Lung microvascular endothelial cell (primary cell): ENCODE measurements around the gene CGNL1. TPM values are rescaled to one million over a fixed set of nuclear protein-coding genes. Genes with fewer than 3 reads are reported as not detected.

Experiments
- DNase-seq, 2 donors: peaks; one replicate each; pipeline versions ENCODE4 v3.0.0 to v3.0.0-alpha.2; 2010; ENCODE audit warnings: low read depth in 2 of 2
- total RNA-seq: library from RNA; depleted of rRNA; stranded (reverse); fragments of >200 nt; gene quantifications from 2 replicates; pipeline ENCODE4 v1.2.1, GENCODE V29; 2014

CGNL1 gene, protein sequence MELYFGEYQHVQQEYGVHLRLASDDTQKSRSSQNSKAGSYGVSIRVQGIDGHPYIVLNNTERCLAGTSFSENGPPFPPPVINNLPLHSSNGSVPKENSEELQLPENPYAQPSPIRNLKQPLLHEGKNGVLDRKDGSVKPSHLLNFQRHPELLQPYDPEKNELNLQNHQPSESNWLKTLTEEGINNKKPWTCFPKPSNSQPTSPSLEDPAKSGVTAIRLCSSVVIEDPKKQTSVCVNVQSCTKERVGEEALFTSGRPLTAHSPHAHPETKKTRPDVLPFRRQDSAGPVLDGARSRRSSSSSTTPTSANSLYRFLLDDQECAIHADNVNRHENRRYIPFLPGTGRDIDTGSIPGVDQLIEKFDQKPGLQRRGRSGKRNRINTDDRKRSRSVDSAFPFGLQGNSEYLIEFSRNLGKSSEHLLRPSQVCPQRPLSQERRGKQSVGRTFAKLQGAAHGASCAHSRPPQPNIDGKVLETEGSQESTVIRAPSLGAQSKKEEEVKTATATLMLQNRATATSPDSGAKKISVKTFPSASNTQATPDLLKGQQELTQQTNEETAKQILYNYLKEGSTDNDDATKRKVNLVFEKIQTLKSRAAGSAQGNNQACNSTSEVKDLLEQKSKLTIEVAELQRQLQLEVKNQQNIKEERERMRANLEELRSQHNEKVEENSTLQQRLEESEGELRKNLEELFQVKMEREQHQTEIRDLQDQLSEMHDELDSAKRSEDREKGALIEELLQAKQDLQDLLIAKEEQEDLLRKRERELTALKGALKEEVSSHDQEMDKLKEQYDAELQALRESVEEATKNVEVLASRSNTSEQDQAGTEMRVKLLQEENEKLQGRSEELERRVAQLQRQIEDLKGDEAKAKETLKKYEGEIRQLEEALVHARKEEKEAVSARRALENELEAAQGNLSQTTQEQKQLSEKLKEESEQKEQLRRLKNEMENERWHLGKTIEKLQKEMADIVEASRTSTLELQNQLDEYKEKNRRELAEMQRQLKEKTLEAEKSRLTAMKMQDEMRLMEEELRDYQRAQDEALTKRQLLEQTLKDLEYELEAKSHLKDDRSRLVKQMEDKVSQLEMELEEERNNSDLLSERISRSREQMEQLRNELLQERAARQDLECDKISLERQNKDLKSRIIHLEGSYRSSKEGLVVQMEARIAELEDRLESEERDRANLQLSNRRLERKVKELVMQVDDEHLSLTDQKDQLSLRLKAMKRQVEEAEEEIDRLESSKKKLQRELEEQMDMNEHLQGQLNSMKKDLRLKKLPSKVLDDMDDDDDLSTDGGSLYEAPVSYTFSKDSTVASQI
- 17.9 and 38.3 TPM in 2 replicates for total RNA-seq

DNA sequence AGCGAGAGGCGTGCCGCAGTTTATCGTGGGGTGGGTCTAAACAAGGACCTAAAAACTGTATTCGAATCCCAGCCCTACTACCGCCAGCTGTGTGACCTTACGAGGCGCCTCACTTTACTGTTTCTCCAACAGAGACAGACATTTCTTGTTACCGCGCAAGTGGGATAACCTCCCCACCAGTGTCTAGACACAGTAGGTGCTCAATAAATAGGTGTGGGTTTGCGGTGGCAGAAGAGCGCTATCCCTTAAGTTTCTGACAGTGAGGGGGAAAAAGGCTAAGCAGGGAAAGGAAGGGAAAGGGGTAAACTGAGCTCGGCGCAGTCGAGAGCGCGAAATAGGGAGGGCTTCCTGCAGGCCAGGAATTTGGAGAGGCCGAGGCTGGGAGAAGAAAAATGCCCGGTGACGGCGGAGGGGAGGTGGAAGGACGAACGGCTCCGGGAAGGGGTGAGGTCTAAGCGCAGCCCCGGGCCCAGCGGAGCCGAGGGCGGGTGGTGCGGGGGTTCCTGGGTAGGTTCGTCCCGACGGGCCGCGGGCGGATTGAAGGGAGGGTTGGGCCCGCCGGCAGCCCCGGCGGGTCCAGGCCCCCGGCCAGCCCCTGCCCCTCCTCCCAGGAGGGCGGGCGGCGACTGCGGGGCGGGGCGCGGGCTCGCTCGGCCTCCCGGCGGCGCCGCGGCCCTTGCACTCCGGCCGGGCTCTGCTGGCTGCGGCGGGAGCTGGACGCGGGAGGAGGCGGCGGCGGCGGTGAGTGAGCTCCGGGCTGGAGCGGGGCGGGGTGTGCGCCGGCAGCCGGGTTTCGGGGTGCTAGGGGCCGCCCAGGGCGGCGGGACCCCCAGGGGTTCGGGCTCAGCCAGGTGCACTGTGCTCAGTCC lies at the start of gene CGNL1:
Gene CGNL1, plus strand, starts transcription at position 679 of the 869 bp plus-strand sequence. CDS start 61,495 bp downstream, outside the sequence.
- DNase-seq, result peak; percentile 46 to 59

DNA sequence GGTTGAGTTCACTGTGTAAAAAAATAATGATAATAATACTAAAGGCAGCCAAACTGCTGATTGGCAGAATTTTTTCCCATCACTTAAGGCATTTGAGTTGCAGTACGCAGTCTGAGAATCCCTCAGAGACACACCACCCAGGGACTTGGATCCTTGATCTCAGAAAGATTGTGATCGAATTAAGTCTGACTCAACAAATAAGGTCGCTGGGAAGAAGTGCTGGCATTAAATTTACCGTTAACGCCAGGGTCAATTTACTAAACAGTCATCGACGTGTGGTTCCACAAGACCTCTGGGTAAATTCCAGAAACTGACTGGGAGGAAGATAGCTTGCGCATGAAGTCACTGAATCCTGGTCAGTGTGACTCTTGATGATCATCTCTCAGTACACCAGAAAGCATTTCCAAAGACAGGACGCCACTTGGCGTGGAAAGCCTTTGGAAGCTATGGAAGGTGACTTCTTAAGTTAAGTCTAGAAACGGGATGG lies 48.3 kb upstream of the CGNL1 start:
- no peak for DNase-seq

DNA sequence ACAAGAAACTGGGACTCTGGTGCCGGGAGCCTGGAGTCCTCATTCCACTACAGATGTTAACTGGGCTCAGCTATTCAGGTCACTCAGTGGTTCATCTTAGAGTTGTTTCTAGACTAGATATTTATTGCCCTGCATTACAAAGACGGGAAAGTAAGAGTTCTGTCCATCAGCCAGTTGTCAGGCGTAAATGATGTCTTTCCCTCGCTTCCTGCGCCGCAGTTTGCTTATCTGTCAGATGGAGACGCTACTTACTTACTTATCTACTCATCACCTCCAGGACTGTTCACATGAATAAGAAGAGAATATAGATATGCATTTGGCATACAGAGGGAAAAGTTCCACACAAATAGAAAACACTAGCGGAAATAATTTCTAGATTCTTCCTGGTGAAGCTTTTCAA lies 47.8 kb upstream of the CGNL1 start:
- no peak for DNase-seq

DNA sequence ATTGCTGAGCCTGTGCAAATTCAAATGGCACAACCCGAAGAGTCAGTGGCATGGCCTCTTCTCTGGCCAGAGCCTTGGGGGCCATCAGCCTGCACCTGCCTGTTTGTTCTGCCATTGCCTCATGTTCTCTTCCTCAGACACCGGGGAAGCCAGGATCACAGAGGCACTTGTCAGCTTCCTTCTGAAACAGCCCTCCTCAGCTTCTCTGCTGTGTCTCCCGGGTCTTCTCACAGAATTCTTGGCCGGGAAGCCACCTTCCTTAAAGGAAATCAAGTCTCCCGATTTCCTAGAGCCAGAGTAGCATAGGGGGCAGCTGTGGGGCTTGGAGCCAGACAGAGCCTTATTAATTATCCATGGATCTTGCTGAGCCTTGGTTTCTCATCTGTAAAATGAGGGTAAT lies 47.4 kb upstream of the CGNL1 start:
- DNase-seq, result no peak

DNA sequence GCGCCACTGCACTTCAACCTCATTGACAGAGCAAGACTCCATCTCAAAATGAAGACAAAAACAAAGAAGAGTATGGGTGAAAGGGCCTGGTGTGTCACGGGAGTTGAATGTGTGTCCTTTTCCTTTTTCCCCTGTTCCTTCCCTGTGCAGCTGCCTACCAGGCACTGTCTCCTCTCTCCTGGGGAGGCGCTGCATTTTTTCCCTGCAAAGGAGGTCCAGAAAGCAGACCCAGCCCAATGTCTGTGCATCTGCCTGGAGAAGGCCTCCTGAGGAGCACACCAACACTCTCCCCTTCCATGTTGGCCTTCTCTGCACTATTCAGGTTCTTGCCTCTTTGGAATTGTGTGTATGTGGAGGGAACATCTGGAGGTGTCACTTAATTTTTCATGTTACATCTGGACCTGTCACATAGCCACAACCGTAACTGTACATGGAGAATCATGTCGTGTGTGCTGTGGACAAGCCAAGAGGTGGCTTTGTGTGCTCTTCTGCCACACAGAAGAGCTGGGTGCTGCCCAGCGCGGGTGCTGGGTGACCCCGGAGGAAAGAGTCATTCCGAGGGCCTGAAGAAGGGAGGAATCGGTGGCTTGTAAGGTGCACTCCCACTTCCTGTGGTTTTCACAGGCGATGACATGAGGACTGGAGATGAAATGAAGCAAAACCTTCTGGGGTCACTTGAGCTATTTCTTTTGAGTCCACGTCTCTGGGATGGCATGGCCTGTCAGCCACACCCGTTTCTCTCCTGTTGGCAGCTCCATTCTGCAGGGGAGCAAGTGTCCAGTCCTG lies 46.5 kb upstream of the CGNL1 start:
- DNase-seq, result no peak

DNA sequence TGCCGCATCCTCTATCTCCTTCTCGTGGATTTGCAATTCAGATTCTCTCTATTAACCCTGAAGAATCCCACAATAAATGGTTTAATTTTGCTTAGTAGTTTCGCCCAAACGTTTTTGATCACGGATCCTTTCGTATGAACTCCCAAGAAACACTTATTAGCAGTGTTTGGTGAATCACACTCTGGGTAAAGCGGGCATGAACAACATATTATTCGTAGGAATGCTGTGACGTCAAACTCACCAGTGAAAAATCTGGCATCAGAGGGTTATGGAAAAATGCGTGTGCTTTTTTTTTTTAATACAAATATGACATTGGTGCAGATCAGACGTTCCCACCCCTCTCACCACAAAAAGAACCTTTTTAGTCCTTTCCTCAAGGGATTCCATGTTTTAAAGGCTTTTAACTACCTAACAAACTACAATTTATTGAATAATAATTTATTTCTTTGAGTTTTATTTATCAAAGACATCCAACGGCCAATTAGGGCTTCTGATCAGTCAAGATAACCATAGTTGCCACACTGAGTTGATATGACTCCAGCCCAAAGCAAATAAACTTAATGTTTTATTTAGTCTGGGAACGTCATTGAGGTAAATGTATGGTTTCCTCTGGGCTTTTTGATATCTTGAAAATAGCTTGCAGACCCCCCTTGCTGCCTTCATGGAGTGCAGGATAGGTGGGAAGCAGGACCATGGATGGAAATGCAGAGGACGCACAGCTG lies 45.5 kb upstream of the CGNL1 start:
- DNase-seq, result no peak

DNA sequence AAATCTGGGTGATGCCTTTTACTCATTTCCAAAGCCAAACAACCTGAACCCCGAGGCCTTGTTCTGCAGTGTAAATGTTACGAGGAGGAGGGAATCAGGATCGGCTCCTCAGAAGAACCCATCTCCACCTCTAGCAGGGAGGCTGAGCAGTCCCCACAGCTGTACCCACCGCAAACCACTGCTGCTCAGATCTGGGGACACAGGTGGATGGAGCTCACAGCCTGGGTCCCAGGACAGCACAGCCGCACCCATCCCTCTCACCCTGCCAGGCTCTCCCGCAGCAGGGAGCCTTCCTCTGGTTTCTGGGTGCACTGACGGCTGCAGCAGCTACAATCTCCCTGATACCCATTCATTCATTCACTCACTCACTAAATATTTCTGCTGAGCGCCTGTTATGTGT lies 44.0 kb upstream of the CGNL1 start:
- DNase-seq, result no peak

DNA sequence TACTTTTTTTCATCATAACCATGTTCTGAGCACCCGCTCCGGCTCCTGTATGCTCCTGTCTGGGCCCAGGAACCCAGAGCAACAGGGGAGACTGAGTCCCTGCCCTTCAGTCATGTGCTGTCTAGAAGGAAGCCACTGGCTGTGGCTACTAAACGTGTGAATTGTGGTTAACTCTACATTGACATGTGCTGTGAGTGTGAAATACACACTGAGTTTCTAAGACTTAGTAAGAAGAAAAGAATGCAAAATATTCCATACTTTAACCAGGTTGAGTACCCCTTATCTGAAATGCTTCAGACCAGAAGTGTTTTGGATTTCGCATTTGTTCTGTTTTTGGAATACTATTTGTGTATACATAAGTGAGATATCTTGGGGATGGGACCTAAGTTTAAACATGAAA lies 42.8 kb upstream of the CGNL1 start:
- DNase-seq, result no peak

DNA sequence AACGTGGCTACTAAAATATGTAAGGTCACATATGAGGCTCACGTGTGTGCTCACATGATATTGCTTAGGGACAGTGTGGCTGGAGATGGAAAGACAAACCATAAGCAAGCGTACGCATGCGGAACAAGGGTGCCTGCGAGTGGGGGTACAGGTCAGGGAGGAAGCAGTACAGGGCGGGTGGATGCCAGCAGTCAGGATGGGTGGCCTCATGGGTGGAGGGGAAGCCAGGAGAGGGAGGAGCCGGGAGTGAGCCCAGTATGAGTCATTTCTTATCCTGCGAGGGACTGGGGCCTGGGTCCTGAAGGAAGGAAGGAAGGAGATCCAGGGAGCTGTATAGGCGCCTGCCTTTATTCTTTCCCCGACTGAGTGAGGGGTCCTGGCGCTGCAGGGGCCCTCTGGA lies 42.0 kb upstream of the CGNL1 start:
- DNase-seq, result peak; percentile 55 to 82

DNA sequence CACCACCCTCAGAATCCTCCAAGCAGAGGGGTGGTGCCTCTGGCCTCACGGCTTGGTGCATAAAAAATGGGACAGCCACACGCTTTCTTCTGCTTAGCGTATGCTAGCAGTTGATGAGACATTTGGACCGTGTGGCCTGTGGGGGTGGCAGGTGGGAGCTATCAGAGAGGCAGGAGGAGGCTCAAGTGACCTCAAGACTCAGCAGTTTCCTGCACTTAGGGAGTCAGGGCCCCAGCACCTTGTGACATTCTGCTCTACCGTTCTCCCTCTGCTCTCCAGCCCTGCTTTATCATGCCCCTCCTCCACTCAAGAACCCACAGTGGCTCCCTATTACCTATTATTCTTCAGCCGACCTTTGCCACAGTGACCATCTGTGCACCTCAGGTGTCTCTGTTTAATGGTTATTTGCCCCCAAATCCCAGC lies 41.0 kb upstream of the CGNL1 start:
- no peak for DNase-seq

DNA sequence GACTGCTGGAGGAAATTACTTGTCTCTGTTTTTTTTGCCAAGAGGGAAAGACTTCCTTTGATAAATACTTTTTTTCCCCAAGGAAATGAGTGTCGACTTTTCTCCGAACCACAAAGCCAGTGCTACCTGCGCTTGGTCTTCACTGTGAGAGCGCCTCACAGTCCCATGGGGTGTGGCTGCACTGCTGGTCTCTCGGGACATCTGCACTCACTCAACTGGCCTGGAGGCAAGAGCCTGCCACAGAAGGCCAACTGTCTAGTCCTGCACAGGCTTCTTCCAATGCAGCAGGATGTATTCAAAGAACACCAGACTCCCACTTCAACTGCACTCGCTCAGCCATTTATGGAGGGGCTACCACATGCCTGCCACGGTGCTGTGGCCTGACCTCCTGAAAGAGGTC lies 40.6 kb upstream of the CGNL1 start:
- DNase-seq, result peak in 1 of 2 donors; percentile 17

DNA sequence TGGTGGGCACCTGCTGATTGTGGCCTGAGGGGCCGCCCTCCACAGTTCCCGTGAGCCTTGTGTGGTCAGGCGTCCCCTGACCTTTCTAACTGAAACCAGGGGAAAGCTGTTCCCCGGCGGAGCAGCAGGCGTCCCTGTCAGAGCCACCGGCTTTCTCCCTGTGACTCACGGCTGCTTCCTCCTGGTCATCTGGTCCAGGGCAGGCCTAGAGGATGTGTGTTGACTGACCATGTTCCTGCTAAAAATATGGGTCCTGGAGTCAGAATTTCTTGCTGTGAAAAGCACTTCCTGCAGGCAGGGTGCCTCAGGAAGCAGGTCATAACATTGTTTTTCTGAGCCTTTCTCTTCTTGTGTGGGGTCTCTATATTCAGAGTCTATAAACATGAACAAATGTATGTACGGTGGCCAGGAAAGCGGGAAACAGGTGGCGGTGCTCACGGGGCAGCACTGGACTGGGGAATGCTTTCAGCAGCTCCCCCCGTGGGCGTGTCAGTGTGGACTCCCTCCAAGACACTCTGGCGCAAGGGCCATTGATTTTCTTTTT lies 38.4 kb upstream of the CGNL1 start:
- DNase-seq, result peak; percentile 97 to 98

DNA sequence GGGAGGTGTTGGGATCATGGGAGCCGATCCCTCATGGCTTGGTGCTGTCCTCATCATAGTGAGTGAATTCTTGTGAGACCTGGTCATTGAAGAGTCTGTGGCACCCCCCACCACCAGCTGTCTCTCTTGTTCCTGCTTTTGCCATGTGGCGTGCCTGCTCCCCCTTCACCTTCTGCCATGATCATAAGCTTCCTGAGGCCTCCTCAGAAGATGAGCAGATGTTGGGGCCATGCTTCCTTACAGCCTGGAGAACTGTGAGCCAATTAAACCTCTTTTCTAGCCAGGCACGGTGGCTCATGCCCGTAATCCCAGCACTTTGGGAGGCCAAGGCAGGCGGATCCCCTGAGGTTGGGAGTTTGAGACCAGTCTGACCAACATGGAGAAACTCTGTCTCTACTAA lies 37.0 kb upstream of the CGNL1 start:
- no peak for DNase-seq

DNA sequence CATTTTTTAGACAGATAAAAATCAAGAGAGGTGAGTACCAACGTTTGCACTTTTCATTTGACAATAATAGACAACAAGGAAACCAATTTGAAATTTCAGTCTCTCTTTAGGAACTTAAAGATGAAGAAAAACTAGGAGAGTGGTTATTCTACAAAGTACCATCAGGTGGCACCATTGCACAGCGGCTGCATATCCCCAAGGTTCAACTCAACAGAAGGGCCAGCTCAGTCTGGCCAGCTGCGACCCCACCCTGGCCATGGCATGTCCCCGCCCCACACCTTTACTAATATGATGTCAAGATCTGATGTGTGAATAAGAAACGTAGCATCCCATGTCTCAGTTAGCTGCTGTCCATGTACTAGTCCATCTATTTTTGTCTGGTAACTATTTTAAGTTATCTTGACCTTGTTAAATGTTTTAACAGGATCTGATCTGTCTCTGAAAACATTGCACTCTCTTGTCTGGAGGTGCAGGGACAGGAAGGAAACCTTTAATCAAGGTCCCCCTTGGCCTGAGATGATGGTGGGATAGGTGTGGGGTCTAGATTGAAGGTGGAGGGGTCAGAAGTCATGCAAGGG lies 35.5 kb upstream of the CGNL1 start:
- peak; percentile 76 to 84 for DNase-seq

DNA sequence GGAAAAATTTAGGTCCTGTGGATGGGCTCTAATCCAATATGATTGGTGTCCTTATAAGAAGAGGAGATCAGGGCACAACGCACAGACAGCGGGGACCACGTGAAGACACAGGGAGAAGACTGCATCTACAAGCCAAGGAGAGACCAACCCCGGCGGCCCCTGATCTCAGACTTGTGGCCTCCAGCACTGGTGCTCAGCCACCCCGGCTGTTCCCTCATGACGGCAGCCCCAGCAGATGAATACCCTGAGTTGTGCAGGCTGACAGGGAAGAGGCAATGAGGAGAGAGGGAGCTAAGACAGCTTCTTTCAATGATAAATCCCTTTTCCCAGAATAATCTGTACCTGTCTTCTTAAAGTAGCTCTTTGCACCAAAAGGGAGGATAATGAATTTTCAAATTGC lies 33.3 kb upstream of the CGNL1 start:
- DNase-seq, result no peak

DNA sequence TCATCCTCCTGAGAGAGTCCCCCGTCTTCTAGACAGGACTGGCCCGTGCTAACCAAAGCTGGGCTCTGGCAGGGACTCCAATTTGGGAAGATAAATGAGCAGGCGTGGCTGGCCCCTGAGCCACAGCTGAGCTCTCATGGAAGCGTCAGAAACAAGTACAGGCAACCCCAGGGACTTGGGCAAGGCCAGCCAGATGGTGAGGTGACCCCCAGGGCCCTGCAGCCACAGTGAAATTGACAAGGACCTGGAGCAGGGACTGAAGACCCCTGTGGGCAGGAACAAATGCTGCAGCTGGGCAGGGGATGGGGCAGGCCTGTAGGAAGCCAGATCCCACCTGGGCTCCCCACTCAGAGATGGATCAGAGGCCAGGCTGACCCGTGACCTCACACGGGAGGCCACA lies 32.8 kb upstream of the CGNL1 start:
- DNase-seq, result no peak

DNA sequence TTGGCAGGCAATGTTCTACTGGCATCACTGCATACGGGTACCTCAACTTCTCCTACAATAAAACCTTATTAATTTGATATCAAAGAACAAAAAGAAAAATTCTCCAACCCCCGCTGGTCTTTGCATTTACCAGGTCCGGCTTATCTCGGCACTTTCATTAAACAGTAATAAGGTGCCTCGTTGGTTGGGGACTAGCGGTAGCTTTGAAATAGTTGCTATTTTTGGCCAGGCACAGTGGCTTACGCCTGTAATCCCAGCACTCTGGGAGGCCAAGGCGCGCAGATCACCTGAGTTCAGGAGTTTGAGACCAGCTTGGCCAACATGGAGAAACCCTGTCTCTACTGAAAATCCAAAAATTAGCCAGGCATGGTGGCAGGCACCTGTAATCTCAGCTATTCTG lies 32.0 kb upstream of the CGNL1 start:
- no peak for DNase-seq

DNA sequence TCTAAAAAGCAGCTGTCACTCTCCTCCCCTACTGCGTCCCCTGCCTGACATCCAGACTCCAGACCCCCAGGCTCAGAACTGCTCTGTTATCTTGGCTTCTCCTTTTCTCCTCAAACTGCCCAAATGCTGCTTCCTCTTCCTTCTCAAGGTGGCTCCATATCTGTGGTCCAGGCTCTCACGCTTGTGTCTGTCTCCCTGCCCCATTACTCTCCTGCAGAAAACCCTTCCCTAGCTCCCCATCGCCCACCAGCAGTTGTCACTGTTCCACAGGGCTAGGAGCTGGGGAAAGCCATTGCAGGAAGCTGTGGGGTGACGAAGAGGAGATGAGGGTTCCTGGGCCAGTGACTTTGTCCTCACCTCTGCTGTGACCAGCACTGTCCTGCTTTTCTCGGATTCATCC lies 30.7 kb upstream of the CGNL1 start:
- DNase-seq, result peak; percentile 38 to 67
